Hepatocyte (in vitro differentiated cells): ENCODE data around the gene GPATCH8. TPM values are rescaled to one million over a fixed set of nuclear protein-coding genes. Genes with fewer than 3 reads are reported as not detected.

Source experiments
- DNase-seq: peaks from one replicate; pipeline ENCODE4 v3.0.0-alpha.2; 2016; ENCODE audit warnings: low spot score
- H2AFZ ChIP-seq: fragments of 200-600 bp; sonication (generic); 2 replicates; pipeline ENCODE4 v1.6.0; 2016; ENCODE audit warnings: antibody characterized with exemption, mild to moderate bottlenecking
- H3K27ac ChIP-seq: fragments of 200-600 bp; sonication (generic); 2 replicates; pipeline ENCODE4 v1.5.1; 2016; ENCODE audit warnings: mild to moderate bottlenecking
- H3K27me3 ChIP-seq: fragments of 200-600 bp; sonication (generic); 2 replicates; pipeline ENCODE4 v1.6.1; 2016
- H3K36me3 ChIP-seq: fragments of 200-600 bp; sonication (generic); replicated peaks from 2 replicates; pipeline ENCODE4 v1.5.1; 2016; ENCODE audit warnings: low read depth; ENCODE audit not compliant: insufficient read depth
- H3K4me1 ChIP-seq: fragments of 200-600 bp; sonication (generic); 2 replicates; pipeline ENCODE4 v1.5.1; 2016; ENCODE audit warnings: mild to moderate bottlenecking, moderate library complexity; ENCODE audit not compliant: insufficient read depth
- H3K4me2 ChIP-seq: fragments of 200-600 bp; sonication (generic); 2 replicates; pipeline ENCODE4 v1.6.0; 2016
- H3K4me3 ChIP-seq: fragments of 200-600 bp; sonication (generic); 2 replicates; pipeline ENCODE4 v1.5.1; 2016; ENCODE audit warnings: mild to moderate bottlenecking
- H3K79me2 ChIP-seq: fragments of 200-600 bp; sonication (generic); 2 replicates; pipeline ENCODE4 v1.6.0; 2017; ENCODE audit warnings: mild to moderate bottlenecking
- H3K9me2 ChIP-seq: fragments of 200-600 bp; sonication (generic); replicated peaks from 2 replicates; pipeline ENCODE4 v1.6.0; 2017; ENCODE audit warnings: mild to moderate bottlenecking; ENCODE audit not compliant: insufficient read depth
- H3K9me3 ChIP-seq: fragments of 200-600 bp; sonication (generic); 2 replicates; pipeline ENCODE4 v1.5.1; 2016; ENCODE audit warnings: low read depth, mild to moderate bottlenecking
- H4K20me1 ChIP-seq: fragments of 200-600 bp; sonication (generic); 2 replicates; pipeline ENCODE4 v1.6.0; 2016; ENCODE audit warnings: mild to moderate bottlenecking; ENCODE audit not compliant: insufficient read depth, poor library complexity, severe bottlenecking
- CTCF ChIP-seq: fragments of 200-600 bp; sonication (generic); IDR thresholded peaks from 2 replicates; pipeline ENCODE4 v1.5.1; 2016; ENCODE audit warnings: antibody characterized with exemption, mild to moderate bottlenecking; ENCODE audit not compliant: poor library complexity
- EZH2 ChIP-seq: fragments of 200-600 bp; sonication (generic); IDR thresholded peaks from 2 replicates; pipeline ENCODE4 v1.6.1; 2016; ENCODE audit warnings: antibody characterized with exemption, mild to moderate bottlenecking, borderline replicate concordance
- EZH2phosphoT487 ChIP-seq: fragments of 200-600 bp; sonication (generic); IDR thresholded peaks from one replicate; pipeline ENCODE4 v1.6.1; 2018; ENCODE audit warnings: antibody characterized with exemption, mild to moderate bottlenecking, low read depth, moderate library complexity; ENCODE audit not compliant: unreplicated experiment, severe bottlenecking
- WGBS: methylation state at CpG from one replicate; pipeline ENCODE4 v1.1.6; 2016; ENCODE audit warnings: low lambda C conversion rate; ENCODE audit errors: missing lambda C conversion rate; 5-methylcytosine and 5-hydroxymethylcytosine counted together
- polyA plus RNA-seq: library from polyadenylated mRNA; unstranded; fragments of >200 nt; fragmentation: Nextera tagmentation; extraction: Ambion mirVana; gene quantifications from 2 replicates; pipeline ENCODE4 v1.2.1, GENCODE V29; 2016
- total RNA-seq: library from RNA; depleted of rRNA; stranded (reverse); fragments of >200 nt; gene quantifications from 2 replicates; pipeline ENCODE4 v1.2.3, GENCODE V29; 2014

Gene GPATCH8
- total and polyA plus RNA-seq, 2 experiments from 2014 or later = 30.0 to 42.1 TPM

DNA sequence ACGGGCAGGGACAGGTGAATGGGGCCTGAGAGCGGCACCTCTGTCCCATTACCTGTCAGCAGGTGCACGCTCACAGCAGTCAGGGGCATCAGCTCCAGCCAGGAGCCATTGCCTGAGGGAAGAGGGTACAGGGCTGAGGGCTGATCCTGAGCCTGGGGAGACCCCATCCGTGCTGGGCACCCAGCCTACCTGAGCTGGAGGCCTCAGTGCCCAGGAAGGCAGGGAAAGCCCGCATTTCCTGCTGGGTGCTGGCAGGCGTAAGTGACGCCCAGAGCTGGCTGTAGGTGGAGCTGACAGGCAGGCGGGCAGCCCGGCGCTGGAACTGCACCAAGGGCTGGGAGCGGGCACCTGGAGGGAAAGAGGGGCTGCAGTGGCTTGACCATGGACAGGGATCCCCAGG is 147.0 kb downstream of the GPATCH8 start:
- Histone ChIP-seq H3K27me3 (no peaks in the 10 kb centered on the region), H3K36me3 (no peaks in the 10 kb centered on the region), H3K4me2 (no peak overlapping the region), H3K79me2 (no peaks in the 10 kb centered on the region), H4K20me1 (peaks cover 4% of the 10 kb centered on the region), H3K9me3 (no peaks in the 10 kb centered on the region), H3K4me3 (no peak overlapping the region), H3K4me1 (peaks cover 12% of the 10 kb centered on the region), H2AFZ (no peak overlapping the region), H3K9me2 (no peaks in the 10 kb centered on the region), H3K27ac (no peak overlapping the region)
- TF ChIP-seq EZH2 (no peak), EZH2phosphoT487 (no peak), CTCF (no peak)
- 96% methylated on average over 11 of the region's 11 CpGs for WGBS
- DNase-seq = no peak

- H3K4me2 ChIP-seq = no peak overlapping the region
- no peaks in the 10 kb centered on the region for H3K9me2 ChIP-seq
- no peaks in the 10 kb centered on the region for H3K9me3 ChIP-seq
- no peaks in the 10 kb centered on the region for H3K36me3 ChIP-seq
- no peaks in the 10 kb centered on the region for H3K79me2 ChIP-seq
- H4K20me1 ChIP-seq = peaks cover 3% of the 10 kb centered on the region
- H3K27ac ChIP-seq = no peak overlapping the region
- WGBS = 97% methylated on average over 17 of the region's 17 CpGs
- H2AFZ ChIP-seq = no peak overlapping the region
- peaks cover 7% of the 10 kb centered on the region for H3K4me1 ChIP-seq
- TF ChIP-seq EZH2 (no peak), CTCF (no peak), EZH2phosphoT487 (no peak)
- no peaks in the 10 kb centered on the region for H3K27me3 ChIP-seq
- DNase-seq = no peak
- no peak overlapping the region for H3K4me3 ChIP-seq
These were observed 147.5 kb downstream of the GPATCH8 start for GRCh38 chr17:44355642-44356099.

DNA sequence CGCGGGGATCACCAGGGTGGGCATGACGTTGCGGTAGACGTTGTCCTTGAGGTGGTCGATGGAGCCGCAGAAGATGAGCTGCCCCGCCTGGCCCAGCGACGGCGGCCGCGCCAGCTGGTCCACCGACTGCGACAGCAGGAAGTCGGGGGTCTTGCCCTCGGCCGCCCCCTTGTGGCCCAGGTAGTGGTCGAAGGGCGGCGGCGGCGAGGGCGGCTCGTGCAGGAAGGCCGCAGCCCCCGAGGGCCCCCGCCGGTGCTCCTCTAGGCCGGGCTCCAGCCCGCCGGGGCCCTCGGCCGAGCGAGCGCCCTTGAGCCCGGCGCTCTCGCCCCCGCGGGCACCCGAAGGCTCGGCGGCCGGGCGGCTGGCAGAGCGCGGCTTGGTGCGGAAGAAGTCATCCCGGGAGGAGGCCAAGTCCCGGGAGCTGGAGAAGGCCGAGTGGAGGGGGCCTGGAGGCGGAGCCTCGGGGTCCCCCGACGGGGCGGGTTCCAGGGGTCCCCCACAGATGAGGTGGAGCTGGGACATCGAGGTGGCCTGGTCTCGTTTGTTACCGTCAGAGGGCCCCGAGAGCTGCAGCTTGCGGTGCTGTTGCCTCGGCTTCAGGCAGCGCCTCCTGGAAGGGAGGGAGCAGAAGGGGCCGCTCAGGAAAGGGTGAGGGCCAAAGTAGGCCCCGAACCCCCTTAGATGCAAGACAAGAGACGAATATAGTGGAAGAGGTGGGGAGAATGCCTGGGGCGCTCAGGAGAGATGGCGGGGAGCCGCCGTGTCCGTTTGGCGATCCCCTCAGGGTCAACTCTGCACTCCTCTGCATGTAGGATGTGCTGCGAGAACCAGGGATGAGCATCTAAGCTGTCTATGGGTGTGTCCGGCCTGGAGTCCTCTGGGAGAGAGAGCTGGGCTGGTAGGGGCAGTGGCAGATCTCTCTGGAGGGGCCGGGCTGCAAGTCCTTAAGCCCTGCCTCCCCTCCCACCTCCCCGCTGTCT is 148.3 kb downstream of the GPATCH8 start:
- Histone ChIP-seq H3K4me3 (no peak overlapping the region), H3K4me1 (peaks cover 4% of the 10 kb centered on the region)

More for the DNA sequence above, 148.3 kb downstream of the GPATCH8 start:
- no peaks in the 10 kb centered on the region for H3K9me3 ChIP-seq
- no peaks in the 10 kb centered on the region for H4K20me1 ChIP-seq
- H3K36me3 ChIP-seq = no peaks in the 10 kb centered on the region
- no peaks in the 10 kb centered on the region for H3K9me2 ChIP-seq
- DNase-seq = peak; percentile 74
- H3K4me2 ChIP-seq = peak overlapping the region; percentile 77
- TF ChIP-seq CTCF = peak; percentile 51
- no peak for TF ChIP-seq EZH2phosphoT487
- H3K79me2 ChIP-seq = no peaks in the 10 kb centered on the region
- no peak overlapping the region for H2AFZ ChIP-seq
- H3K27me3 ChIP-seq = no peaks in the 10 kb centered on the region
- WGBS = 48% methylated on average over 72 of the region's 77 CpGs
- H3K27ac ChIP-seq = no peak overlapping the region
